HG03521 (cell line): ENCODE data around the gene AHDC1.
"Not testable (repeated sequence)": the region's sequence is repeated elsewhere in the genome, so short reads cannot be mapped to it uniquely, and the experiment has no call there.

Experiments
- ATAC-seq: cut with Tn5 transposase; IDR thresholded peaks from one replicate; pipeline ENCODE4 v1.9.1; 2021; ENCODE audit warnings: mild to moderate bottlenecking, moderate library complexity; ENCODE audit not compliant: unreplicated experiment

The AHDC1 gene

DNA sequence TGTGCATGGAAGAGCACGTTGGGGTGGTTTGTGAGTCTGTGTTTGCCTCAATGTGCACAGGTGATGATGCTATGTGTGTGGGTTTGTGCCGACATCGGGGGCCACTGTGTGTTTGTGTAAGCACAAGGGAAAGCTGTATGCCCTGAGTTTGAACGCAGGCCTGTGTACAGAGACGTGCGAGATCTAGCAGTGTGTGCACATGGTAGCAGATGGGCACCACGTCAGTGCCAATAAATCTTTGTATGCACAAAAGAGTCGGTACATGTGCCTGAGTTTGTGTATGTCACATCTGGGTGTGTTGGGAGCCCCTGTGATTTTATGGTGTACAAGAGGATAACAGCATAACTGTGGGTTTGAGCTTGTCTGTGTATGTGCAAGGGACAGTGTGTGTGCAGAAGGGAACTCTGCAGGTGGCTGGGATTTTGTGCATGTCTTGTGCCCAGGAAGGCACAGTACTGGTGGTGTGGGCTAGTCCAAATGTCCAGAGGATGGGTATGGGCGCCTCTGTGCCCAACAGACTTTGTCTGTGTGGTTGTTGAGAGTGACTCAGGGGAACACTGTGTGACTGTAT lies 82.0 kb downstream of the AHDC1 start:
- no peak for ATAC-seq

DNA sequence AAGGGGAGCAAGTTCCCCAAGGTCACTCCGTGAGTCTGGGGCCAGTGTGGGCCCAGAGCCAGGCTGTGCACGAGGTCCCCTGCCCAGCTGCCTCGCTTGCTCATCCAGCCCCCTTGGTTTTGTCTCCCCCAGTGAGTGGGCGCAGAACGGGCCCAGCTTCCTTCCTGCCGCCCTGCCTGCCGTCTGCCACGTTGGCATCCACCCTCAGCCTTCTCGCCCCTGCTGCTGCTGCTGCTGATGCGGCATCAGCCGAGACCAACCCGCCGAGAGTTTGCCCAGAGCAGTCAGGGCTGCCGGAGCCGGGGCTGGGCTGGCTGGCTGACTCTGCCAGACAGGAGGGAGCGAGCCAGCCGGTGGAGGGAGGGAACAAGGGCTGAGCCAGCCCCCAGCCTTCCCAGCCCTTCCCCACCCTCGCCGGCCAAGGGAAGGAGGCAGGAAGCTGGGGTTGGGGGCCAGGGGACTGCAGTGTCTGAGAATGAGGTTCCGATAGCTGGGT lies 82.6 kb downstream of the AHDC1 start:
- no peak for ATAC-seq

DNA sequence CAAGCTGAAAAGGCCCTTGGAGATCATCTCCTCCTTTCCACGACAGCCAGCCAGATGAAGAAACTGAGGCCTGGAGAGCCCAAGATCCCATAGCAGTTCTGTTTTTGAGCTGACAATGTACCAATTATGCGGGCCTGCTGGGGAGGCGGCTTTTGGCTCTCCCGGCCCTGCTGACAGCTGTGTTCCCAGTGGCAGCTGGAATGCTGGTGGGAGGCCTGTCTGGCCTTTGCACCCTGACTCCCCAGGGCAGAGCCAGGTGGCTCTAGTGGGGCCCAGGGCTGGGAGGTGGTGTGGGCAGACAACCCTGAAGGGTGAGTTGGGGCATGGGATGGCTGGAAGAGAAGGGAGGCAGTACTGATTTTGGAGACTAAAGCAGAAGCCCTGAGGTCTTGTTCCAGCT lies 83.3 kb downstream of the AHDC1 start:
- ATAC-seq, result no peak

DNA sequence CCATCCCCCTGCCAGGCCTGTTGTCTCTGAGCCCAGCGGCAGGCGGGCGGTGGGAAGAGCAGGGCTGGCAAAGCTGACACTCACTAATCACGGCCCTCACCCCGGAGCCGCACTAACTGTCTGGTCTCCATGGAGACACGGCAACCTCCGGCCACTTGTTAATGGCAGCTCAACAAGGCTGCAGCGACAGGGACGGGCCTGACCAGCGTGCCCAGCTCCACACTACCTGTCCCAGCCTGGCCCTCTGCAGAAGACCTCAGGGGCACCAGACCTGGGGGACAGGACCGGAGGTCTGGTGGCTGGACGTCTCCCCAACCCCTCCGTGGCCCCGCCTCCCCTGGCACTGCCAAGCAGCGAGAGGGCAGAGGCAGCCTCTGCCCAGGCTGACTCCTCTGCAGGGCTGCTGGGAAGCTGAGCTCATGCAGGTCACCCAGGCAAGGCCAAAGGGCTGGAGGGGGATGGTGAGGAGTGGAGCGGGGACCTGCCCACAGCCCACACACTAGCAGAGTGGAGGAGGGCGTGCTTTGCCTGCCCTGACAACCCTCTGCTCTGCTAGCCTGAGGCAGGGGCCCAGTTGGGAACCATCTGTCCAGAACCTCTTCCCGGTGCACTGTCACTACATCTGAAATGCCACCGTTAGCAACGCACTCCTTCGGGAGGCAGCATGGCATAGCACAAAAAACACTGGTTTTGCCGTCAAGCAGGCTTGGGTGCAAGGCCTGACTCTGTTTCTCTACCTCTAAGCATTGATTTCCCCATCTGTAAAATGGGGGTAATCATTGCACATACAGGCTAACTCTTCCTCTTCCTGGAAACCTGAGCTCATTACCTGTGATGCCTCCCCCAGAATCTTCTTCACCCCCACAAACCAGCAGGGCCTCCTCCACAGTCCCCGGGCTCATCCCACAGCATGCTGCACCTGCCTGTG lies 84.3 kb downstream of the AHDC1 start:
- ATAC-seq, result no peak

DNA sequence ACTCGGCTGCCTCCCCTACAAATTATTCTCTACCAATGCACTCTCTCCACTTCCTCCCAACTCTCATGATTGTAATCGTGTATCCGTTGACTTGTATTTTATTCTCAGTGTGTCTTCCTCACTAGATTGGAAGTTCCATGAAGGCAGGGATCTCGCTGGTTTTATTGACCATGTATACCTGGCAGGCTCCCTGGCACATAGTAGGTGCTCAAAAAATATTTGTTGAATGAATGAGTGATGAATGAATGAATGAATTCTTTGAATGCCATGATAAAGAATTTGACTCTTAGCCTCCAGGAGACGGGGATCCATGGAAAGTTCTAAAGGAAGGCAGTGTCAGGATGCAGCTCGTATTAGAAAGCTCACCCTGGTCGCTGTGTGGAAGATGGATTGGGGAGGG lies 85.1 kb downstream of the AHDC1 start:
- ATAC-seq, result no peak

DNA sequence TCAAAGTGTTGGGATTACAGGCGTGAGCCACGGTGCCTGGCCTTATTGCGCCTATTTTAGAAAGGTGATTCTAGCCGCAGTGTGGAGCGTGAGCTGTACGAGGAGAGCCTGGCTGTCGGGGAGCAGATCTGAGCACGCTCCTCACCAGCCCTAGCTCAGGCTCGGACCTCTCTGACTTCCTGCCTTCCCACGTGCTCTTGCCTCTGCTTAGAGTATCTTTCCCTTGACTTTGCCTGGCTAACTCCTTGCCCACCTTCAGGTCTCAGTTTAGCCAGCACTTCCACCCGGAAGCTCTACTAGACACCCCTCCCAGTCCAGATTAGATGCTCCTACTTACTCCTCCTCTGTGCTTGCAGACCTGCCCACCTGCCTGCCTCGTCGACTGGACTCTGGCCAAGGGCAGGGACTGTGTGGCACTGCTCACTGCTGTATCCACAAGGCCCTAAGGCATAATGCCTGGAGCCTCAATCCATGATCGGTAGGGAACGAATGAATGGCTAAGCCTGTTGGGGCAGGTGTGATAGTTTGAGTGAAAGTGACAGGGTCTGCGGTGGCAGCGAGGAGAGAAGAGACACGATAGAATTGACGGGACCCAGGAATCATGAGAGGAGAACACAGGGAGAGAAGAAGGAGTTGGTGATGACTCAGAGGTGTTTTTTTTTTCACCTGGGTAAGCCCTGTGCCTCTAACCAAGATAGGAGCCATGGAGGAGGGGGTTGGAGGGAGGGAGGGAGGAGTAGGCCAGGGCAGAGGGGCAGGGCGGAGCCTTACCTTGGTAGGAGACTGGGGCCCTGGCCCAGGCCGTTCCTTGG lies 85.8 kb downstream of the AHDC1 start:
- ATAC-seq, result no peak

DNA sequence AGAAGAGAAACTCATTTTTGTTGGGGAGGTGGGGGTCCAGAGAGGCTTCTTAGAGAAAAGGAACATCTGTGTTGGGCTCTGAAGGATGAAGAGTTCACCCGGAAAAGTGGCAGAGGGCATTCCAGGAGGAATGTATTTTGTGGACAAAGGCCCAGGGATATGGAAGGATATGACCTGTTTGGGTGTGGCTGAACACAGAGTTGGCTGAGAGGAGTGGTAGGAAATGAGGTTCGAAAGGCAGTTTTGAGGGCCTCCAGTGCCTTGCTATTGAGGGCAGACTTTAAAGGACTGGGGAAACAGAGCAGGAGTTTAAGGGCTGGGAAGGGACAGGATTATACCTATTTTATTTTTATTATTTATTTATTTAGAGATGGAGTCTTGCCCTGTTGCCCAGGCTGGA lies 86.6 kb downstream of the AHDC1 start:
- ATAC-seq, result no peak

DNA sequence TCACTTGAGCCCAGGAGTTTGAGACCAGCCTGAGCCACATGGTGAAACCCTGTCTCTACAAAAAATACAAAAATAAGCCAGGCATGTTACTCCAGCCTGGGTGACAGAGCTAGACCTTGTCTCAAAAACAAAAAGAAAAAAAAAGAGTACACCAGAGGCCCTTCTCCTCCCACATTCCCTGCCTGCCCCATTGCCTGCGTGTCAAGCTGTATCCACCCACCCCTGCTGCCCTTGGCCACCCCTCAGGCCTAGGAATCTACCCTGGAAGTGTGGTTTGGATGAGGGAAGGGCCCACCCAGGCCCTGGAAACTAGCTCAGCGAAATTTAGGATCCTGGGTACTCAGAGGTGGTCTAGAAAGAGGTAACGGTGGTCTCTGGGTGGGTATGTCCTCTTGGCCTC lies 88.3 kb downstream of the AHDC1 start:
- ATAC-seq, result no peak

DNA sequence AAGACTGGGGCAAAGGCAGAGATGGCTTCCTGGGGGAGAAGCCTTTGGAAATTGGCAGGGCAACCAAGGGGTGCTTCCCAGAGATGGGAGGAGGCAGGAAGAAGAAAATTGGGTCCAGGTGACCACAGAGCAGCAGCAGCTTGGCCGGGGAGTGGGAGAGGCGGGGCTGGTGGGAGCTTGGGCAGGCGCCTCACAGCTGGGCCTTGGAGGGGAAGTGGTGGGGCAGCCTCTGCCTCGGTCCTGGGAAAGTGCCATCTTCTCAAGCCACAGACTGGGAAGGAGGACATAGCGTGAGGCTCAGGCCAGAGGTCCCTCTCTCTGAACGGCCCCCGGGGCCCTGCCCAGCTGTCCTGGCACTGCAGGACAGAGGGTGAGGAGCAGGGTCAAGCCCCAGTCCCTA lies 90.0 kb downstream of the AHDC1 start:
- ATAC-seq, result no peak

DNA sequence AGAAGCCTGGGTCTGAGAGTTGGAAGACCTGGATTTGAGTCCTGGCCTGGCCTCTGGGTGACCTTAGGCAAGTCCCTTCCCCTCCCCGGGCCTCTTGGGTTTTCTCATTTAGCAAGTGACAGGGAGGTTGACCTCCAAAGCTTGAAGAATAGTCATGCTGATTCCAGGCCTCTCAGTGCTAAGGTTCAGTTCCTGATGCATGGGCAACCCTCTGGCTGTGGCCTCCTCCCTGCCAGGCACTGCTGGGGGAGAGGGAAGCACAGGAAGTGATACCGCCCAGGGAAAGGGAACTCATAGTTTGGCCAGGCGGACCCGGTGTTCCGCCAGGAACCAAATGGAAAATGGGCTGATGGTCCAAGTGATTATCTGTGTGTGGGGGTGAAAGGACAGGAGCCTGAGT lies 90.4 kb downstream of the AHDC1 start:
- ATAC-seq, result no peak

DNA sequence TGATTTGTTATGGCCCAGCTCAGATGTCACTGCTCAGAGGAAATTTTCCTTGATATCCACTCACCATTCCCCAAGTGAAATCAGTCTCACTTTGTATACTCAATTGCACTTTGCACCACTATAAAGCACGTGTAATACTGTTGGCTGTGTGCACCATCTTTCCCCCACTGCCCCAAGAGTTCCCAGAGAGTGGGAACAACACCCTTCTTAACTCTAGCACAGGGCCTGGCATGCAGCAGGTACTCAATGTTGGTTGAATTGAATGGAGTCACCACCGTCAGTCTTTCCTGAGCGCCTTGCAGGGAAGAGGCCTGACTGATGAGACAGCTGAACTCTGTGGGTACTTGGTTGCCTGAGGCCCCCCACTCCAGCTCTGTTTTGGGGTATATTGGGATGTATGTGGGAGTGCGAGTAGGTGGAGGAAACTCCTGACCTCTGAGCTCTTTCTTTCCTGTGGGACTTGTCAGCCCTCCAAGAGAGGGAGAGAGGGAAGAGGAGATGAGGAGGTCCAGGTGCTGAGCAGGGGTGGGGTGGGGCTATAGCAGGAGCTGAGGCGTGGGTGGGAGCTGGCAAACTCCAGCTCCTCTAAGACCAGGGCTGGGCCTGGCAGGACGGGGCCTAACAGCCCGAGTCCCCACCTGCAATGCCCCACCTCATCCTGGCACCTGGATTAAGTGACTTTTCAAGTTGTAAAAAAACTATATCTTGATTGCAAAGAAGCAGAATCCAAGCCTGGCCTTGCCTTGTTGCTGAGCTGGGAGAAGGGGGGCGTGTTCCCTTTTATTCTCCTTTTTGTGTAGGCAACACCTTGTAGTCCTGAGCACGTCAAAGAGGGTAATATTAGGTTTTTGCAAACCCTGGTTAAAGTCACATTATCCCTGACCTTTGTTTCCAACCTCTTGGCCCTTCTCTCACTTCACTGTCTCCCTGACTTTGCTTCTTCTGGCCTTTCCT lies 94.5 kb downstream of the AHDC1 start:
- no peak for ATAC-seq

DNA sequence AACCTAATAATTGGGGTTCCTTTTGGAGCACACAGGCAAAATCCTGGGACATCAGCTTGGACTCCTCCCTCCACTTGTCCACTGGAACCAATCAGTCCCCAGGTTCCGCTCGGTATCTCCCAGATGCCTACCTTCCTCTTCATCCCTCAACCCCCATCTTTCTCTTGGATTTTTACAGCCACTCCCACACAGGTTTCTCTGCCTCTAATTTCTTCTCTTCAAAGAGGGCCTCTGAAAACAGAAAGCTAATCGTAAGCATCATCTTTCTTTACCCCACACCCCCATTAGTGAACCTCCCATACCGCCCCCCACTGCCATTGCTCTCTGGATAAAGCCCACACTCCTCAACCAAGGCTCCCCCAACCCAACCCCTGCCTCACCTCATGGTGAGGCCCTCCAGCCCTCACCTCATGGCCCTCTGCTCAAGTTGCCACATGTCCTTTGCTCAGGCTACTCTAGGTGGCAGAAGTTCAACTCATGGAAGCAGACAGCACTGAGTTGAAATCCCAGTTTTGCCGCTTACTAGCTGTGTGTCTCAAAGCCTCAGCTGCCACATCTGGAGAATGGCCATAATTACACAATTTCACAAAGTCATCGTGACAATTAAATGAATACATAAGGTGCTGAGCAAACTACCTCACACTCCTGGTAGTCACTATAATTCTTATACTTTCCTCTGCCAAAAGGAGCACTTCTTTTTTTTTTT lies 95.8 kb downstream of the AHDC1 start:
- no peak for ATAC-seq

DNA sequence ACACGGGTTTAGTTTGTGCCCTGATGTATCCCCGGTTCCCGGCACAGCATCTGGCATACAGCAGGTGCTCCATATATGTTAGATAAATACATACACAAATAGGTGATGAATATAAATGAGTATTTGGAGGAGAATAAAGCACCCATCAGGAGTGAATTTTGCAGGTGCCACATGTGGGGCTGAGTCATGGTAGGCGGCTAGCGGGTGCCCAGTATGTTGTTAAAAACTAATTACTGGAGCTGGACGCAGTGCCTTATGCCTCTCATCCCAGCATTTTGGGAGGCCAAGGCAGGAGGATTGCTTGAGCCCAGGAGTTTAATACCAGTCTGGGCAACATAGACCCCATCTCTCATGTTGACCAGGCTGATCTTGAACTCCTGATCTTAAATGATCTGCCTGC lies 97.2 kb downstream of the AHDC1 start:
- no peak for ATAC-seq

DNA sequence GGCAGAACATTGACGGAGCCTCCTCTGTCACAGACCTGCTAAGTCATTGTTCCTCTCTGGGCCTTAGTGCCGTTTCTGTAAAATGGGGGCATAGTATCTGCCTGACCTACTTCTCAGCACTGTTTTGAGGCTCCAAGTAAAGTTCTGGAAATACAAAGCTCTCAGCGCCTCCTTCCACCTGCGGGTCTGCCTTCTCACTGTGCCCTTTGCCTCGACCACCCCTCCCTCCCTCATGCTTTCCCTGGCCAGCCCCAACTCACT lies 98.6 kb downstream of the AHDC1 start:
- no peak for ATAC-seq

DNA sequence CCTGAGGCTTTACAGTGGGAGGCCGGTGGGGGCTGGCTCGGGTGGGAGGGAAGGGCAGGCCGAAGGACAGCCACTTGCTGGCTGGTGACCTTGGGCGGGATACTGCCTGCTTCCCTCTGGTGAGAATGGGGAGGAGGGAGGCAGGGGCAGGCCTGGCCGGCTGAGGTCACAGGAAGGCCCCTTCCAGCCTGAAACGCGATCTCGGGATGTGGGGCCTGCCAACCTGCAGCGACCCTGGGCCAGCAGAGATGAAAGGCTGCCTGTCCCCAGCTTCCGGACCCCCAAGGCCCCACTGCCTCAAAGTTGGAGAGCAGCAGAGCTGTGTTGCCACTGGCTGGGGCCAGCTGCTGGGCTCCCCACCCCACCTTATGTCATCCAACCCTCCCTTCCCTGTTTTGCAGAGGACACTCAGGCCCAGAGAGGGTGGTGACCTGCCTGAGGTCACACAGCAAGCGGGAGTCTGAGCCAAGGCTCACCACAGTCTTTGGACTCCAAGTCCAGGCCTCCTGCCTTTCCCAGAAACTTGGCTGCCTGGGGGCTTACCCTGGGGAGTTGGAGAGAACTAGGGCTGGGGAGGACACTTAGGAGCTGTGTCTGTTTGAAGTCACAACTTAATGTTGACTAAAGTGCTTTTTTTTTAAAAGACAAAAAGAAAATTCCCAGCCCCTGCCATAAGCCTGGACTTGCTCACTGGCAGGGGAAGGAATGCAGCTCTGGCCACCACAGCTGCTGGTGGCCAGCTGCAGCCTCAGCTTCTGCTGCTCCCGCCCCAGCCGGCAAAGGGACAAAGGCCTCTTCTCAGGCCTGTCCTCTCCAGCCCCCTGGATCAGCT lies 99.1 kb downstream of the AHDC1 start:
- ATAC-seq, result no peak

DNA sequence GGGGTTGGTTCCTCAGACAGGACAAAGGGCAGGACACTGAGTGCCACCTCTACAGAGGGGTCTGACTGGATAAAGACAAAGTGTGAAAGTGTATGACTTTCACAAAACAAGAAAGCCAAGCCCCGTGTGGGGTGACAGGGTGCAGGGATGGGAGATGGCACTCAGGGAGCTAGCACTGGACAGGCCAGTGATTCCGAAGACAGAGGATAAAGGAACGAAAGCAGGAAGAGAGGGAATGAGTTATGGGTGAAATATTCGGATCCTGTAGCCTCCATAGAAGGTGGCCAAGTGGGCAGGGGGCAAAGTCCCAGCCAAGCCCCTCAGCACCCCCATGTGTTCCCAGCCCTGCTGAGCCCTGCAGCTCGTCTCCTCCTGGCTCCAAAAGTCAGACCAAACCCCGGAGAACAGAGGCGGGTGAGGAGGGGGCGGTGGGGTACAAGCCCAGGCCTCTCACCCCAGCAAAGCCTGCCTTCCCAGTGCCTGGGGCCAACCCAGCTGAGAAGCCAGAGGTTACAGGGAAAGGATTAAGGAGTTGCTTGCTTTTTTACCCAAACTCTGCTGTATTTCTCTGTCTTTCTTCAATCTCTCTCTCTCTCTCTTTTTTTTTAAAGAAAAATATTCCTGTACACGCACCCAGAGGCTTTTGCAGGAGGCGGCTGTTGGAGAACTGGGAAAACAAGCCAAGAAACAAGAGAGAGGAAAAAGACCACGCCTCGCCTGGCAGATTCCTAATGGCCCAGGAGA lies 99.9 kb downstream of the AHDC1 start:
- no peak for ATAC-seq

DNA sequence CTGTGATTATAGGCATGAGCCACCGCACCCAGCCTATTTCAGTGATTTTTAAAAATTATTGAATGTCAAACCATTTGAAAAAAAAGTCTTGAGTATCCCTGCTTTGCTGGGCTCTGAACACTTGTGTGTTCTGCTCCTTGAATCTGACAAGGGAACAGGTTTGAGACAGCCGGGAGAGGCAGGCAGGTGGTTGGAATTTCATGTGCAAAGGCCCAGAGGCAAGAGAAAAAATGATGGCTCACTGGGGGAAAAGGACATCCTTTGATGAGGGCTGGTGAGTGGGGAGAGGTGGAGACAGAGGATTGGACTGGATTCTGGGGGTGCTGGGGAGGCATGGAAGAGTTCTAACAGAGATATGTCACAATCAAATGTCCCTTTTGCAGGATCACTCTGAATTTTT lies 100.9 kb downstream of the AHDC1 start:
- no peak for ATAC-seq

DNA sequence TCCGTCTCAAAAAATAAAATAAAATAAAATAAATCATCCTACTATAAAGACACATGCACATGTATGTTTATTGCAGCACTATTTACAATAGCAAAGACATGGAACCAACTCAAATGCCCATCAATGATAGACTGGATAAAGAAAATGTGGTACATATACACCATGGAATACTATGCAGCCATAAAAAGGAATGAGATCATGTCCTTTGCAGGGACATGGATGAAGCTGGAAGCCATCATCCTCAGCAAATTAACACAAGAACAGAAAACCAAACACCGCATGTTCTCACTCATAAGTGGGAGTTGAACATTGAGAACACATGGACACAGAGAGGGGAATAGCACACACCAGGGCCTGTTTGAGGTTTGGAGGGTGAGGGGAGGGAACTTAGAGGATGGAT lies 102.8 kb downstream of the AHDC1 start:
- not testable (repeated sequence) for ATAC-seq

DNA sequence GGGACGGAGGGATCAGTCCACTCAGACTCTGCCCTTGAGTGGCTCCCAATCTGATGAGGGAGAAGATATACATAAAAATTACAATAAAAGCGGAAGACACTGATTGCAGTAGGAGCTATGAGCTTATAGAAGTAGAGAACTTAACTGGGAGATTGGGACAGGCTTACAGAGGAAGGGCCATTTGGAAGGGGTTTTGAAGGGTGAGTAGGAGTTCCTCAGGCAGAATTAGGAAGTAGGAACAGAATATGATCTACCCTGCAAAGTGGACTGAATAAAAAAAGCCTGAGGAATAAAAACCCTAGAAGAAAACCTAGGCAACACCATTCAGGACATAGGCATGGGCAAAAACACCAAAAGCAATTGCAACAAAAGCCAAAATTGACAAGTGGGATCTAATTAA lies 104.8 kb downstream of the AHDC1 start:
- ATAC-seq, result no peak
